Raji (cell line): ENCODE data around the gene RHOD.

Experiments used
- POLR2A ChIP-seq: IDR thresholded peaks from 2 replicates; pipeline ENCODE4 v1.6.1; 2011; ENCODE audit warnings: low read depth, low read length, control low read depth; ENCODE audit not compliant: insufficient read depth

The RHOD gene

GRCh38 chr11:67056267-67057204, at the start of gene RHOD:
RHOD (plus strand) TSS chr11:67056847; CDS start chr11:67056903, 56 bp downstream.
- no peak for TF ChIP-seq POLR2A

- TF ChIP-seq POLR2A, result no peak
These were observed 49.5 kb upstream of the RHOD start for GRCh38 chr11:67007126-67007525.

GRCh38 chr11:67010296-67010905, 46.2 kb upstream of the RHOD start:
- no peak for TF ChIP-seq POLR2A

GRCh38 chr11:67013511-67014045, 43.1 kb upstream of the RHOD start:
- TF ChIP-seq POLR2A, result no peak

GRCh38 chr11:67014343-67014742, 42.3 kb upstream of the RHOD start:
- TF ChIP-seq POLR2A, result no peak

- TF ChIP-seq POLR2A, result no peak
These were observed 41.6 kb upstream of the RHOD start for GRCh38 chr11:67015048-67015447.

- no peak for TF ChIP-seq POLR2A
These were observed 40.1 kb upstream of the RHOD start for GRCh38 chr11:67016550-67016949.

GRCh38 chr11:67020949-67021348, 35.7 kb upstream of the RHOD start:
- TF ChIP-seq POLR2A, result no peak

- TF ChIP-seq POLR2A, result no peak
These were observed 34.2 kb upstream of the RHOD start for GRCh38 chr11:67022341-67022933.

GRCh38 chr11:67022961-67023956, 33.4 kb upstream of the RHOD start, which contains the start of gene SYT12:
SYT12 (plus strand) TSS chr11:67023134; CDS start chr11:67030145, 7,011 bp downstream.
- TF ChIP-seq POLR2A, result no peak

GRCh38 chr11:67023957-67024353, 32.7 kb upstream of the RHOD start:
- no peak for TF ChIP-seq POLR2A

GRCh38 chr11:67024410-67024809, 32.2 kb upstream of the RHOD start:
- TF ChIP-seq POLR2A, result no peak

- no peak for TF ChIP-seq POLR2A
These were observed 31.7 kb upstream of the RHOD start for GRCh38 chr11:67024966-67025365.

- no peak for TF ChIP-seq POLR2A
These were observed 30.9 kb upstream of the RHOD start for GRCh38 chr11:67025750-67026149.

- TF ChIP-seq POLR2A, result no peak
These were observed 29.7 kb upstream of the RHOD start for GRCh38 chr11:67026941-67027340.

- no peak for TF ChIP-seq POLR2A
These were observed 29.1 kb upstream of the RHOD start for GRCh38 chr11:67027483-67027930.
